ENCODE results near the gene CYP4F11.

GRCh38 chr19:15923702-15924101, 10.6 kb downstream of the CYP4F11 start:
- no peak for TF ChIP-seq CTCF (IDR thresholded peaks at IDR 0.05)
- TF ChIP-seq POLR2A (IDR thresholded peaks at IDR 0.05): no peak
